RWPE1 (cell line): ENCODE results near the gene SLC38A10.

ENCODE experiments used
- CTCF ChIA-PET: fragments of 350-600 bp; sonication (Branson Sonifier 250); formaldehyde crosslinking; extraction: SDS; loops from one replicate; lab custom pipeline; 2021; lab: Yijun Ruan, JAX
- POLR2A ChIA-PET: fragments of 400-600 bp; formaldehyde crosslinking; extraction: SDS; loops from one replicate; lab custom pipeline; 2020; ENCODE audit warnings: antibody characterized with exemption; ENCODE audit not compliant: low non-redundant PET; lab: Yijun Ruan, JAX
- DNase-seq: peaks from one replicate; pipeline ENCODE4 v3.0.0; 2012; ENCODE audit warnings: low spot score
- H3K27ac ChIP-seq: fragments of 450-650 bp; 2 replicates; pipeline ENCODE4 v1.5.1; 2017
- CTCF ChIP-seq: fragments of 450-650 bp; conservative IDR thresholded peaks from 2 replicates; pipeline ENCODE4 v1.5.1; 2017; ENCODE audit warnings: low read depth, mild to moderate bottlenecking

The SLC38A10 gene

GRCh38 chr17:81207610-81208581 is 87.2 kb downstream of the SLC38A10 start:
- CTCF ChIA-PET = interaction anchor here (0.5 to 0.6 kb wide), 3 partner anchors 82 to 252 kb away, joined by 3 read pairs; no protein-coding TSS in a partner anchor
- DNase-seq = no peak

DNA sequence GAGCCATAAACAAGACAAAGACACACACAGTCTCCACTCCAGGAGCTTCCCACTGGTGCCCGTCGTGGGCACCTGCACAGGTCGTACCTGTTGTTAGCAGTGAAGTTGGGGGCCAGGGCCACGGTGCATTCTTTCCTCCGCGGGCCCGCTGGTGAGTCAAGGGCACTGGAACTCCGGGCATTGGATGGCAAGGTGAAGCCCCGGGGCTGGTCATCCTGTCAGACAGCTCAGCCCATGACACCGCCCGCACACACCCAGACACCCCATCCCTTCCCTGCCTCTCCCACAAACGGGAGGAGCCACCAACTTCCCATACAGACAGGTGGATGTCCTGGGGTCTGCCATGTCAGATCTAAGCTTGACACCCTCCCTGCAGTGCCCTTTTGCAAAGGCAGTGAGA is 88.5 kb downstream of the SLC38A10 start:
- ChIA-PET POLR2A (no interaction called here), CTCF (interaction anchor here (0.5 to 0.6 kb wide), 3 partner anchors 56 to 315 kb away, joined by 3 read pairs; no protein-coding TSS in a partner anchor)
- no peak for TF ChIP-seq CTCF
- peak overlapping the region; percentile 40 for H3K27ac ChIP-seq
- DNase-seq = no peak

More at GRCh38 chr17:81207610-81208581, 87.2 kb downstream of the SLC38A10 start:
- POLR2A ChIA-PET = no interaction called here
- peak overlapping the region; percentile 40 for H3K27ac ChIP-seq
- TF ChIP-seq CTCF = no peak

DNA sequence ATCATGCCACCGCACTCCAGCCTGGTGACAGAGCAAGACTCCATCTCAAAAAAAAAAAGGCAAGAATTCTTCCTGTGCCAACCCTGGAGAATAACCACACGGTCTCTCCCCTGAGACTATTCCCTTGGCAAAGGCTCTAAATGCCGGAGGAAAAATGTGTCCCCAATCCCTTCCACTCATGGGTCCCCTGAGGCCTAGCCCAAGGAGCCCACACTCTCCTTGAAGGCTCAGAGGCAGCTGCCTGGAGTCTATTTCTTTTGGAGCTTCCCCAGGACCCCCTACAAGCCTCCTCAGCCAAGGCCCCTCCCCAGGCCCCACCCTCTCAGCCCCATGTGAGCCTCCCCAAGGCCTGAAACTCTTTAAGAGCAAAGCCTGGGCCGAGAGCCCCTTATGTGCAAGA is 88.9 kb downstream of the SLC38A10 start:
- TF ChIP-seq CTCF = no peak
- POLR2A ChIA-PET = no interaction called here
- DNase-seq = no peak
- CTCF ChIA-PET = interaction anchor here (0.5 to 0.6 kb wide), 2 partner anchors 195 to 314 kb away, joined by 3 read pairs; no protein-coding TSS in a partner anchor
- H3K27ac ChIP-seq = peak overlapping the region; percentile 40

DNA sequence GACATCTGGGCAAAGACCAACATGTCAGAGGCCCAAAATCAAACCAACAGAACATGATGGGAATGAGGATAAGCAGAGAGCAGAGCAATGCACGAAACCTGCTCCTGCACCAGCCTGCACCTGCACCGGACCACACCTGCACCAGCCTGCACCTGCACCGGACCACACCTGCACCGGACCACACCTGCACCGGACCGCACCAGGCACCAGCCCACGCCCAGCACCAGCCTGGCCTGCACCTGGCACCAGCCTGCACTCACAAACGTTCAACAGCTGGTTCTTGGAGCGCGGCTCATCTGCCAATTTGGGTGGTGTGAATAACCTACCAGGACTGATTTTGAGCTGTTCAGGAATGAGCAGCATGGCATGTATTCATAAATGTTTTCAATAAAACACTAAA is 90.5 kb downstream of the SLC38A10 start:
- CTCF ChIA-PET = interaction anchor here (0.6 kb wide), 1 partner anchor 92 kb away, joined by 5 read pairs; no protein-coding TSS in a partner anchor

DNA sequence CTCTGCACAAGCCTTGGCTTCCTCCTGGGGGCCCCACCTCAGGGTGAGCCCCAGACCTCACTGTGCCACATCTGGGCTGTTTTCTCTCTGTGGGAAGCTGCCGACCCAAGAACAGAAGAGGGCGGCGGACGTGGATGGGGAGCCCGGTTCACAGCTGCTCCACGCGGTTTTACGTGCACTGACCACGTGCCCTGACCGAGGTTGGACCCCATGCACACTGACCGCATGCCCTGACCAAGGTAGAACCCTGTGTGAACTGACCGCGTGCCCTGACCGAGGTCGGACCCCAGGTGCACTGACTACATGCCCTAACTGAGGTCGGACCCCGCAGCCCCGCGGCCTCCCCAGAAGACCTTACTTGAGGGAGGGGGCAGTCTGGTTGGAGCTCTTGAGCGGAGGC is 92.0 kb downstream of the SLC38A10 start:
- CTCF ChIA-PET = interaction anchor here (0.6 to 1.1 kb wide), 2 partner anchors 9 to 89 kb away, joined by 3 read pairs; no protein-coding TSS in a partner anchor
- H3K27ac ChIP-seq = no peak overlapping the region
- POLR2A ChIA-PET = no interaction called here
- no peak for DNase-seq
- no peak for TF ChIP-seq CTCF

More for the DNA sequence above, 90.5 kb downstream of the SLC38A10 start:
- no peak for DNase-seq
- POLR2A ChIA-PET = no interaction called here
- H3K27ac ChIP-seq = peak overlapping the region; percentile 20
- no peak for TF ChIP-seq CTCF

DNA sequence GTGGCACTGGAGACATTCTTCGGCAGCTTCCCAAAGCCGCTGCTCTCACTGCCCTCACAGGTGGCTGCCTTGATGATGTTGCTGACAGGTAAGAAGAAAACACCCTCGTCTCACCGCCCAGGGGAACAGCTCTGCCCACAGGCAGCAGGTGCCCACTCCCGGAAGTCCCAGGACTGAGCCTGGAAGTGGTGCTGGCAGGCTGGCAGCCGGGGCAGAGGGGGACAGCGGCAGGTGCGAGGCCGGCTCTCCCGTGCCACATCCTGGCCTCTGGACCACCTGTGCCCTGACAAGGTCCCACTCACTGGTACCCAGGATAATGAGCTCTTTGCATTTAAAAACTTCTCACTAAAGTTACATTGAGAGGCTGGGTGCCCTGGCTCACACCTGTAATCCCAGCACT is 92.8 kb downstream of the SLC38A10 start:
- TF ChIP-seq CTCF = no peak
- H3K27ac ChIP-seq = peak overlapping the region; percentile 14
- DNase-seq = no peak
- ChIA-PET CTCF (no interaction called here), POLR2A (no interaction called here)
